Stimulated activated CD8-positive, alpha-beta memory T cell treated with anti-CD3 and anti-CD28 coated beads, Interleukin-7, amount 100 ng/mL, for 1 hour (primary cell): ENCODE results near the gene OR10W1.

Experiments
- DNase-seq, 2 donors: peaks; one replicate each; pipeline ENCODE4 v3.0.0-alpha.2; 2020; ENCODE audit warnings: low read depth in 2 of 2

The OR10W1 gene, protein sequence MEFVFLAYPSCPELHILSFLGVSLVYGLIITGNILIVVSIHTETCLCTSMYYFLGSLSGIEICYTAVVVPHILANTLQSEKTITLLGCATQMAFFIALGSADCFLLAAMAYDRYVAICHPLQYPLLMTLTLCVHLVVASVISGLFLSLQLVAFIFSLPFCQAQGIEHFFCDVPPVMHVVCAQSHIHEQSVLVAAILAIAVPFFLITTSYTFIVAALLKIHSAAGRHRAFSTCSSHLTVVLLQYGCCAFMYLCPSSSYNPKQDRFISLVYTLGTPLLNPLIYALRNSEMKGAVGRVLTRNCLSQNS

DNA sequence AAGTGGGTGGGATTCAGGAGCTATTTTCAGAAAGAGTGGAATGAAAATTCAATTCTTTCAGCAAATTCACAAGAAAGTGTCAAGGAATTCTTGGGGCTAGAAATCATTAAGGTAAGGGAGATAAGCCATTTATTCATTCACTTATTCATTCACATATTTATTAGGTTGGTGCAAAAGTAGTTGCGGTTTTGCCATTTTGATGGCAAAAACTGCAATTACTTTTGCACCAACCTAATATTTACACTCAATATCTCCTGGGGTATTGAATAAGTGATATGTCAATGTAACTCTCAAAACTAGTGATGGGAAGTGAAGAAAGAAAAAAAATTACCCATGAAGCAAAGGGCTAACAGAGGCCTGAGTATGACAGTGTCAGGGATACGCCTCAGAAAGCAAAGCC is at the start of gene OR10W1:
TSS of gene OR10W1 (minus strand) at position 119 of the 400 bp plus-strand sequence. CDS start 402 bp downstream, outside the sequence.
- no peak for DNase-seq

DNA sequence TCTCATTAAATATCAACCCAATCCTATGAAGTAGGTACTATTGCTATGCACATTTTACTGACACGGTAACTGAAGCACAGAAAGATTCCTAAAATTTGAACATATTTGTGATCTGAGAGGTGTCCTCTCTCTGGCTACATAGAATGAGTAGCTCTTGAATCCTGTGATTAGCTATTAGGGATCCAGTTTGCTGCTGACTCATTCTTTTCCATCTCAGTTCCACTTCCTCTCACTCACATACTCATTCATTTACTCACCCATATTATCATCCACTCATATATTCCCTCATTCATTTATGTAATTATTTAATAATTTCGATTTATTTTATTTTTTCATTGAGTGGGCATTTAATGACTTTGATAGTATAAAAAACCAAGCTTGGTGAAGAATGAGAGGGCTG is 48.1 kb upstream of the OR10W1 start:
- DNase-seq = no peak

DNA sequence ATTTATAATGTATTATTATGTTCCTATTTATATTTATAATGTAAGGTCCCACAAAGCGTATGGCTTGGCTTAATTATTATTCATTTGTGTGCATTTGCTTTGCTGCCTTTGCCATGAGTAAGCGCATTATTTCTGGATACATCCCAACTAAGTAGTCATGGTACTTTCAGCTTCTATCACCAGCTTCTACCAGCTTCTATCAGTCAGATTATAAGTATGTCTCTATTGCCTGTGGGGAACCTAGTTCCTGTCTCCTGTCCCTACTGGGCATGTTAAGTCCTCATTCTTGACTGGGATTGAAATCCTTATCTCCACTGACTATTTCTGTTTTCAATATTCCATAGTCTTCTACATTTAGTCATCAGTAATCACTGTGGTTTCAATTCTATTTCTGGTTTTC is 33.5 kb upstream of the OR10W1 start:
- DNase-seq = no peak

DNA sequence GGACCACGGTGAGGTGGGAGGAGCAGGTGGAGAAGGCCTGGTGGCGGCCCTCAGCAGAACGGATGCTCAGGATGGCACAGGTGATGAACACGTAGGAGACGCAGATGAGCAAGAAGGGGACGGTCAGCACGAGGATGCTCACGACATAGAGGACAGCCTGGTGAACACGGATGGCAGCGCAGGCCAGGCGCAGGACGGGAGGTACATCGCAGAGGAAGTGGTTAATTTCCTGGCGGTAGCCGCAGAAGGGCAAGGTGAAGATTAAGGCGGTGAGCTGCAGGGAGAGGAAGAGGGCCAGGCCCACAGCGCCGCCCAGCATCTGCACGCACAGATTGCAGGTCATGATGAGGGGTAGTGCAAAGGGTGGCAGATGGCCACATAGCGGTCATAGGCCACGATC is 24.0 kb upstream of the OR10W1 start:
- DNase-seq = no peak

DNA sequence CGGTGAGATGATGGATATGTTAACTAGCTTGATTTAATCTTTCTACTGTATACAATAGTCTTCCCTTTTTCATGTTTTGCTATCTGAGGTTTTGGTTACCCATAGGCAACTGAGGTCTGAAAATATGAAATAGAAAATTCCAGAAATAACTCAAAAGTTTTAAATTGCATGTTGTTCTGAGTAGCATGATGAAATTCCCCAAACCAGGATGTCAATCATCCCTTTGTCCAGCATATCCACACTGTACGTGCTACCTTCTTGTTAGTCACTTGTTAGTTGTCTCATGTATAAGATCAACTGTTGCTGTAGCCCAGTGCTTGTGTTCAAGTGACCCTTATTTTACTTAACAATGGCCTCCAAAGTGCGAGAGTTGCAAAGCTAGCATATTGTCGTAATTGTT is 21.2 kb upstream of the OR10W1 start:
- DNase-seq = no peak

DNA sequence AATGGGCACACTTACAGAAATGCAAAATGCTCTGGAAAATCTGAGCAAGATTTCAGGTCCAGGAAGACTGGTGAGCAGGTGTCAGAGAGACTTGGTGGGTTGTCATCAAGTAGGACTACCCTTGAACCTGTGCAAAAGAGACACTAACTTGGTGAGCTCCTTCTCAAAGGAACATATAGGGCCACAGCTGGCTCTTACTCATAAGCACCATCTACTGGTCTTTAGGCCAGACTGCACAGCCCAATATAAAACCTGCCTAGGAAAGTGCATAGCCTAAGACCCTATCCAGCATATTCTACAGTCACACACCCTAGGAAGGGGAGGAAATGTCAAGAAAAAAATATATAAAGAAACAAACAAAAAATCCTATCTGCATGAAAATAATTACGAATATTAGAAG is 18.2 kb upstream of the OR10W1 start:
- no peak for DNase-seq

DNA sequence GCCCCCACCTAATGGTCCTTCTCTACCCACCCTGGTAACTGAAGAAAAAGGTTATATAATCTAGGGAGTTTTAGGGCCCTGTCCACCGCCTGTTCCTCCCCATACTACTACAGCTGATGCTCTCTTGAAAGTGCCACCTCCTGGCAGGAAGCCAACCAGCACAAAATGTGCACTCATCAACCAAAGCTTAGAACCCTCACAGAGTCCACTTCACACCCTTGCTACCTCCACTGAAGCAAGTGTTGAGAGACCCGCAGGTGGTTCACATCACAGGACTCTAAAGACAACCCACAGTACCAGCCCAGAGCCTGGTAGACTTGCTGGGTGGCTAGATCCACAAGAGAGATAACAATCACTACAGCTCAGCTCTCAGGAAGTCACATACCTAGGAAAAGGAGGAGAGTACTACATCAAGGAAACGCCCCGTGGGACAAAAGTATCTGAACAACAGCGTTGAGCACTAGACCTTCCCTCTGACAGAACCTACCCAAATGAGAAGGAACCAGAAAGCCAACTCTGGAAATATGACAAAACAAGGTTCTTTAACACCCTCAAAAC is 17.5 kb upstream of the OR10W1 start:
- no peak for DNase-seq

DNA sequence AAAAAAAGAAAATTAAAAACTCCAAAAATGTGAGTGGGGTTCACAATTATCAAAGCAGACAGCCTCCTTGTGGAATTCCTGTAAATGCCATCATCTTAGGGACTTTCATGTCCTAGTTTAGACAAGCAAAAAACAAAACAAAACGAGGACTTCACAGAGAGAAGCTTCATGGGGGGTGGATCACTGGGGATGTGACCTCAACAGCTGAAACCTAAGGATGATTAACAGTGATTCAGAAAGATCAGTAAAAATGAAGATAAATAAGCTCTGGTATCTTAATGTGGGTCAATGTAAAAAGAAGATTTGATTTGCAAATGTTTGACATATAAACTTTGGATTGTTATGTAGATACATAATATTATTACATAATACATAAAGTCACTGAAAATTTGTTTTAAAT is 8.1 kb upstream of the OR10W1 start:
- DNase-seq = no peak

DNA sequence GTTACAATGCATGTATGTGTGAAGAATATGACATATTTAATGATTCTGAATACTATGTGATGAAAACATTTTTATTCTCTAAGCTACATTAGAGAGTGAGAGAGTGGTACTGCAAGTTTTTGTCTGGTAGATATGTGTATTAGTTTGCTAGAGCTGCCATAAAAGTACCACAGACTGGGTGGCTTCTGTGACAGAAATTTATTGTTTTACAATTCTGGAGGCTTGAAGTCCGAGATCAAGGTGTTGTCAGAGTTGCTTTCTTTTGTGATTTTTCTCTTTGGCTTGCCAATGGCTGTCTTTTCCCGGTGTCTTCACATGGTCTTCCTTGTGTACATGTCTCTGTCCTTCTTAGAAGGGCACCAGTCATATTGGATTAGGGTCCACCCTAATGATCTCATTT is 6.9 kb upstream of the OR10W1 start:
- no peak for DNase-seq

DNA sequence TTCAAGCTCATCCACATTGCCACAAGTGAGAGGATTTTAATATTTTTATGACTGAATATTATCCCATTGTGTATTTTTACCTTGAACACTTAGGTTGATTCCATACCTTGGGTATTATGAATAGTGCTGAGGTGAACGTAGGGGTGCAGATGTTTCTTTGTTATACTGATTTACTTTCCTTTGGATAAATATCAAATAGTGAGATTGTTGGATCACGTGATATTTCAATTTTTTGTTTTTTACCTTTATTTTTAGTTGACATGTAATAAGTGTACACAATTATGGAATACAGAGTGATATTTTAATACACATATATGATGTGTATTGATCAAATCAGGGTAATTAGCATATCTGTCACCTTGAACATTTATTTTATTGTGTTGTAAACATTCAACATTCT is 8.1 kb downstream of the OR10W1 start:
- no peak for DNase-seq

DNA sequence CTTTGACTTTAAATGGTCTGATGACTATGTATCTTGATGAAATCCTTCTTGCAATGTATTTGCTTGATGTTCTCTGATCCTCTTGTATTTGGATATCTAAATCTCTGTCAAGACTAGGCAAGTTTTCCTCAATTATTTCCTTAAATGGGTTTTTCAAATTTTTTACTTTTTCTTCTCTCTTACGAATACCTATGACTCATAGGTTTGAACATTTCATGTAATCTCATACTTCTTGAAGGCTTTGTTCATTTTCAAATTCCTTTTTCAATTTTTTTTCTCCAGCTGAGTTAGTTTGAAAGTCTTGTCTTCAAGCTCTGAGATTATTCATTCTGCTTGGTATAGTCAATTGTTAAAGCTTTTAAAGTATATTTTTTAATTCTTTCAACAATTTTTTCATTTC is 13.1 kb downstream of the OR10W1 start:
- no peak for DNase-seq

DNA sequence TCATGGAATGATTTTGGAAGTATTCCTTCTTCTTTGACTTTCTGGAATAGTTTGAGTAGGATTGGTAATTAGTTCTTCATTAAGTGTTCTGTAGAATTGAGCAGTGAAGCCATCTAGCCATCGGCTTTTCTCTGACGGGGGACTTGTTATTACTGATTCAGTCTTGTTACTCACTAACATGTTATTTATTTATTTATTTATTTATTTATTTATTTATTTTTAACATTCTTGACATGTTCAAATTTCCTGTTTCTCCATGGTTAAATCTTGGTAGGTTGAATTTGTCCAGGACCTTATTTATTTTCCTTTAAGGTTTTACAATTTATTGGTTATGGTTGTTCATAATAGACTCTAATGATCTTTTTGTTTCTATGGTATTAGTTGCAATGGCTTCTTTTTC is 24.1 kb downstream of the OR10W1 start:
- no peak for DNase-seq

DNA sequence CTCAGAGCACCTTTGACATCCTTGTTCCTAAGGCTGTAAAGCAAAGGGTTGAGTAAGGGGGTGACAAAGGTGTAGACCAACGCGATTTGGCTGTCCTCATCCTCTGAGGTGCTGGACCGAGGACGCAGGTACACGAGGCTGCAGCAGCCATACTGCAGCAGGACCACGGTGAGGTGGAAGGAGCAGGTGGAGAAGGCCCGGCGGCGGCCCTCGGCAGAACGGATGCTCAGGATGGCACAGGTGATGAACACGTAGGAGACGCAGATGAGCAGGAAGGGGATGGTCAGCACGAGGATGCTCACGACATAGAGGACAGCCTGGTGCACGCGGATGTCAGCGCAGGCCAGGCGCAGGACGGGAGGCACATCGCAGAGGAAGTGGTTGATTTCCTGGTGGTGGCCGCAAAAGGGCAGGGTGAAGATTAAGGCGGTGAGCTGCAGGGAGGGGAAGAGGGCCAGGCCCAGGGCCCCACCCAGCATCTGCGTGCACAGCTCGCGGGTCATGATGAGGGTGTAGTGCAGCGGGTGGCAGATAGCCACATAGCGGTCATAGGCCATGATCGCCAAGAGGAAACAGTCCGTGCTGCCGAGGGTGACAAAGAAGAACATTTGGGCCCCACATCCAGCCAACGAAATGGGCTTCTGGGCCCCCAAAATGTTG is 40.0 kb downstream of the OR10W1 start:
- DNase-seq = no peak

DNA sequence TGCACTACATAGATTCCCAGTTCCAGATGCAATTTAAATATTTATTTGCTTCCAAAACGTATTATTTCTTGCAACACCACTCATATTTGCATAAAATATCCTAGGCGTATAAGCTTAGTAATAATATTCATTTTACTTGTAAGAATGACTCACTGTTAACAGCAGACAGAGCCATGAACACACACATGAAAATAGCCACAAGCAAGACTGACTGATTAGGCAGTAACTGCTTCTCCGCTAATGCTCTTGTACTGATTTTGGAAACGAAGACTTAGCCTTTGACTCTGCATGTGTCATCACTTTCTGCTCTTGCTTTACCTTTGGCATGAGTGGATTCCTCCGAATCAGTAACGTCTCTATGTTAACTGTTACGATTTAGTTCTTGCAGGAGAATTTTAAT is 45.3 kb downstream of the OR10W1 start:
- no peak for DNase-seq
